Testis (tissue), 2 donors: ENCODE data around the gene TCEA2.

Source experiments
- CTCF ChIP-seq, 3 experiments: fragments of 450-650 bp in 2 of 3; fragments of 200-600 bp in 1 of 3; sonication (generic) in 1 of 3; IDR thresholded peaks; one replicate each; pipeline ENCODE4 v1.5.1; 2016 to 2019; ENCODE audit warnings: antibody characterized with exemption in 3 of 3, mild to moderate bottlenecking in 2 of 3, moderate library complexity in 1 of 3
- POLR2A ChIP-seq: fragments of 450-650 bp; IDR thresholded peaks from one replicate; pipeline ENCODE4 v1.6.1; 2017; ENCODE audit warnings: antibody characterized with exemption, mild to moderate bottlenecking, moderate library complexity

GRCh38 chr20:64056889-64057627 is 5.9 kb upstream of the TCEA2 start:
- TF ChIP-seq CTCF (IDR thresholded peaks at IDR 0.05) = no peak
- no peak for TF ChIP-seq POLR2A
